ENCODE results near the gene PDGFD. TPM values are rescaled to one million over a fixed set of nuclear protein-coding genes. Genes with fewer than 3 reads are reported as not detected.

PDGFD gene
- total RNA-seq, 4 donors from 2014 or later: 26.0 to 72.4 (median 29.6) TPM

- Histone ChIP-seq H3K4me1 (peaks cover 0 to 3% (median 0%) of the 10 kb centered on the region in 4 donors), H3K9me3 (peaks cover 0 to 9% (median 0%) of the 10 kb centered on the region in 4 donors), H3K4me3 (no peak overlapping the region), H3K27ac (no peak overlapping the region), H3K27me3 (no peaks in the 10 kb centered on the region), H3K36me3 (no peaks in the 10 kb centered on the region)
- TF ChIP-seq CTCF (IDR thresholded peaks at IDR 0.05) (no peak), POLR2A (IDR thresholded peaks at IDR 0.05) (no peak), EP300 (IDR thresholded peaks at IDR 0.05) (no peak)
- no peak for DNase-seq (ENCODE audit: low spot score in 2 of 2)
Measured at GRCh38 chr11:103889679-103890078, 274.3 kb downstream of the PDGFD start.

- DNase-seq (ENCODE audit: low spot score in 2 of 2): no peak
- no peak overlapping the region for H3K27ac ChIP-seq
- H3K9me3 ChIP-seq: peaks cover 0 to 9% (median 0%) of the 10 kb centered on the region in 4 donors
- no peaks in the 10 kb centered on the region for H3K36me3 ChIP-seq
- H3K4me1 ChIP-seq: peaks cover 0 to 3% (median 0%) of the 10 kb centered on the region in 4 donors
- H3K27me3 ChIP-seq: no peaks in the 10 kb centered on the region
- no peak overlapping the region for H3K4me3 ChIP-seq
- TF ChIP-seq POLR2A (IDR thresholded peaks at IDR 0.05): no peak
- no peak for TF ChIP-seq EP300 (IDR thresholded peaks at IDR 0.05)
- TF ChIP-seq CTCF (IDR thresholded peaks at IDR 0.05): no peak
Measured at GRCh38 chr11:103888541-103888951, 275.4 kb downstream of the PDGFD start.

GRCh38 chr11:103887001-103887658 lies 276.8 kb downstream of the PDGFD start:
- 47 to 60% methylated on average over 5 to 6 of the region's 6 CpGs for WGBS, 2 donors
- DNase-seq (ENCODE audit: low spot score in 2 of 2): no peak

GRCh38 chr11:103883856-103884255 lies 280.1 kb downstream of the PDGFD start:
- 76 to 90% methylated on average over 1 of the region's 1 CpG for WGBS, 2 donors
- Histone ChIP-seq H3K9me3 (no peaks in the 10 kb centered on the region), H3K36me3 (no peaks in the 10 kb centered on the region), H3K27me3 (no peaks in the 10 kb centered on the region), H3K27ac (no peak overlapping the region), H3K4me3 (no peak overlapping the region), H3K4me1 (peaks cover 0 to 6% (median 0%) of the 10 kb centered on the region in 4 donors)
- DNase-seq (ENCODE audit: low spot score in 2 of 2): no peak
- TF ChIP-seq CTCF (IDR thresholded peaks at IDR 0.05): no peak
- TF ChIP-seq POLR2A (IDR thresholded peaks at IDR 0.05): no peak
- no peak for TF ChIP-seq EP300 (IDR thresholded peaks at IDR 0.05)

More at GRCh38 chr11:103887001-103887658, 276.8 kb downstream of the PDGFD start:
- no peaks in the 10 kb centered on the region for H3K36me3 ChIP-seq
- peaks cover 0 to 9% (median 0%) of the 10 kb centered on the region in 4 donors for H3K9me3 ChIP-seq
- no peak overlapping the region for H3K4me3 ChIP-seq
- TF ChIP-seq POLR2A (IDR thresholded peaks at IDR 0.05) (no peak), EP300 (IDR thresholded peaks at IDR 0.05) (no peak), CTCF (IDR thresholded peaks at IDR 0.05) (no peak)
- no peaks in the 10 kb centered on the region for H3K27me3 ChIP-seq
- no peaks in the 10 kb centered on the region for H3K4me1 ChIP-seq
- H3K27ac ChIP-seq: no peak overlapping the region

GRCh38 chr11:103883291-103883690 lies 280.7 kb downstream of the PDGFD start:
- no peak for DNase-seq (ENCODE audit: low spot score in 2 of 2)
- Histone ChIP-seq H3K4me1 (peaks cover 0 to 6% (median 0%) of the 10 kb centered on the region in 4 donors), H3K27ac (no peak overlapping the region), H3K27me3 (no peaks in the 10 kb centered on the region), H3K9me3 (no peaks in the 10 kb centered on the region), H3K4me3 (no peak overlapping the region), H3K36me3 (no peaks in the 10 kb centered on the region)
- WGBS, 2 donors: 95 to 98% methylated on average over 2 of the region's 2 CpGs
- TF ChIP-seq POLR2A (IDR thresholded peaks at IDR 0.05): no peak
- no peak for TF ChIP-seq EP300 (IDR thresholded peaks at IDR 0.05)
- no peak for TF ChIP-seq CTCF (IDR thresholded peaks at IDR 0.05)

Measured in tibial nerve (tissue), 4 donors.